ENCODE results near the gene MANEAL.

DNA sequence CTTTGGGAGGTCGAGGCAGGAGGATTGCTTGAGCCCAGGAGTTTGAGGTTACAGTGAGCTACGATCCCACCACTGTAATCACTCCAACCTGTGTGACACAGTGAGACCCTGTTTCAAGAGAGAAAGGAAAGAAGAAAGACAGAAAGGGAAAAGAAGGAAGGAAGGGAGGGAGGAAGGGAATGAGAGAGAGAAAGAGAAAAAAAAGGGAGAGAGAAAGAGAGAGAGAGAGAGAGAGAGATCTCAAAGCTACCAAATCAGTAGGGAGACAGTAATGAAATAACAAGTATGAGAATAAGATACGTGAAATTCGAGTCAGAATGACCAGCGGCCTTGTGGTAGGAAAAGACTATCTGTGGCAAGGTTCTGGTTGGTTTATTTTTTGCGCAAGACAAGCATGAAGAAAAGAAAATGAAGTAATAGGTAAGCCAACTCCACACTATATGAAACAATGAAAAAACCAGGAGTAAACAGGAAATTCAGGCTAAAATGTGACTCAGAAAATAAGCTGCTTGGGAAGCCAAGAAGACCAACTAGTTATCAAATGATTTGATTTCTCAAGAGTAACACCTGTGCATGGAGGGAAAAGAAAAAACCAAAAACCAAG lies 56.8 kb downstream of the MANEAL start:
- TF ChIP-seq, protein P1, sequence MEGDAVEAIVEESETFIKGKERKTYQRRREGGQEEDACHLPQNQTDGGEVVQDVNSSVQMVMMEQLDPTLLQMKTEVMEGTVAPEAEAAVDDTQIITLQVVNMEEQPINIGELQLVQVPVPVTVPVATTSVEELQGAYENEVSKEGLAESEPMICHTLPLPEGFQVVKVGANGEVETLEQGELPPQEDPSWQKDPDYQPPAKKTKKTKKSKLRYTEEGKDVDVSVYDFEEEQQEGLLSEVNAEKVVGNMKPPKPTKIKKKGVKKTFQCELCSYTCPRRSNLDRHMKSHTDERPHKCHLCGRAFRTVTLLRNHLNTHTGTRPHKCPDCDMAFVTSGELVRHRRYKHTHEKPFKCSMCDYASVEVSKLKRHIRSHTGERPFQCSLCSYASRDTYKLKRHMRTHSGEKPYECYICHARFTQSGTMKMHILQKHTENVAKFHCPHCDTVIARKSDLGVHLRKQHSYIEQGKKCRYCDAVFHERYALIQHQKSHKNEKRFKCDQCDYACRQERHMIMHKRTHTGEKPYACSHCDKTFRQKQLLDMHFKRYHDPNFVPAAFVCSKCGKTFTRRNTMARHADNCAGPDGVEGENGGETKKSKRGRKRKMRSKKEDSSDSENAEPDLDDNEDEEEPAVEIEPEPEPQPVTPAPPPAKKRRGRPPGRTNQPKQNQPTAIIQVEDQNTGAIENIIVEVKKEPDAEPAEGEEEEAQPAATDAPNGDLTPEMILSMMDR (IDR thresholded peaks at IDR 0.05), result no peak
- TF ChIP-seq EZH2 (IDR thresholded peaks at IDR 0.05) (no peak), EZH2phosphoT487 (IDR thresholded peaks at IDR 0.05) (no peak)
